ENCODE data around the gene BPIFA3. TPM values are rescaled to one million over a fixed set of nuclear protein-coding genes. Genes with fewer than 3 reads are reported as not detected.

BPIFA3 gene
- total and polyA plus RNA-seq, 7 donors: not detected

GRCh38 chr20:33235696-33236095 is 18.5 kb downstream of the BPIFA3 start, which contains the start of gene BPIFA1:
Gene BPIFA1 (plus strand): TSS chr20:33235996. CDS start chr20:33237712, 1,716 bp downstream.
- H3K36me3 ChIP-seq: no peaks in the 10 kb centered on the region
- 36 to 53% methylated on average over 5 of the region's 5 CpGs for WGBS, 2 donors
- TF ChIP-seq POLR2A (IDR thresholded peaks at IDR 0.05): no peak
- DNase-seq: no peak
- intact Hi-C loops (cut with DNase I): no loop called here
- no peaks in the 10 kb centered on the region for H3K4me1 ChIP-seq
- H3K27me3 ChIP-seq: peaks cover 0 to 19% (median 0%) of the 10 kb centered on the region in 3 donors
- no peak within 1 kb of the TSS for H3K4me3 ChIP-seq
- no peak within 1 kb of the TSS for H3K27ac ChIP-seq
- no peaks in the 10 kb centered on the region for H3K9me3 ChIP-seq

GRCh38 chr20:33236351-33236750 is 19.2 kb downstream of the BPIFA3 start:
- H3K27me3 ChIP-seq: peaks cover 0 to 19% (median 0%) of the 10 kb centered on the region in 3 donors
- H3K27ac ChIP-seq: no peak overlapping the region
- no peaks in the 10 kb centered on the region for H3K9me3 ChIP-seq
- no peaks in the 10 kb centered on the region for H3K36me3 ChIP-seq
- no peak overlapping the region for H3K4me3 ChIP-seq
- no peak for DNase-seq
- intact Hi-C loops (cut with DNase I): no loop called here
- H3K4me1 ChIP-seq: no peaks in the 10 kb centered on the region
- WGBS, 2 donors: 84 to 86% methylated on average over 1 of the region's 1 CpG
- TF ChIP-seq CTCF (IDR thresholded peaks at IDR 0.05) (no peak), EP300 (IDR thresholded peaks at IDR 0.05) (no peak), POLR2A (IDR thresholded peaks at IDR 0.05) (no peak), POLR2AphosphoS5 (IDR thresholded peaks at IDR 0.05) (no peak)

GRCh38 chr20:33237989-33238388 is 20.8 kb downstream of the BPIFA3 start:
- no peaks in the 10 kb centered on the region for H3K4me1 ChIP-seq
- WGBS, 2 donors: 64 to 79% methylated on average over 6 of the region's 6 CpGs
- no peaks in the 10 kb centered on the region for H3K9me3 ChIP-seq
- no peak overlapping the region for H3K4me3 ChIP-seq
- no peak for DNase-seq
- peaks cover 0 to 18% (median 0%) of the 10 kb centered on the region in 3 donors for H3K27me3 ChIP-seq
- TF ChIP-seq POLR2AphosphoS5 (IDR thresholded peaks at IDR 0.05) (no peak), CTCF (IDR thresholded peaks at IDR 0.05) (no peak), EP300 (IDR thresholded peaks at IDR 0.05) (no peak), POLR2A (IDR thresholded peaks at IDR 0.05) (no peak)
- H3K36me3 ChIP-seq: no peaks in the 10 kb centered on the region
- no peak overlapping the region for H3K27ac ChIP-seq
- intact Hi-C loops (cut with DNase I): no loop called here

GRCh38 chr20:33239418-33239817 is 22.3 kb downstream of the BPIFA3 start:
- intact Hi-C loops (cut with DNase I): no loop called here
- no peak for DNase-seq

GRCh38 chr20:33239979-33240736 is 23.0 kb downstream of the BPIFA3 start:
- Histone ChIP-seq H3K27me3 (peaks cover 0 to 9% (median 0%) of the 10 kb centered on the region in 3 donors), H3K9me3 (no peaks in the 10 kb centered on the region), H3K36me3 (no peaks in the 10 kb centered on the region), H3K4me1 (no peaks in the 10 kb centered on the region), H3K4me3 (no peak overlapping the region), H3K27ac (no peak overlapping the region)
- no peak for DNase-seq
- TF ChIP-seq EP300 (IDR thresholded peaks at IDR 0.05): no peak
- TF ChIP-seq POLR2A (IDR thresholded peaks at IDR 0.05): no peak
- TF ChIP-seq CTCF (IDR thresholded peaks at IDR 0.05): no peak
- no peak for TF ChIP-seq POLR2AphosphoS5 (IDR thresholded peaks at IDR 0.05)
- intact Hi-C loops (cut with DNase I): no loop called here
- 63 to 71% methylated on average over 4 of the region's 4 CpGs for WGBS, 2 donors

More at GRCh38 chr20:33239418-33239817, 22.3 kb downstream of the BPIFA3 start:
- Histone ChIP-seq H3K27ac (no peak overlapping the region), H3K36me3 (no peaks in the 10 kb centered on the region), H3K4me1 (no peaks in the 10 kb centered on the region), H3K9me3 (no peaks in the 10 kb centered on the region), H3K4me3 (no peak overlapping the region), H3K27me3 (peaks cover 0 to 11% (median 0%) of the 10 kb centered on the region in 3 donors)
- 10 to 20% methylated on average over 1 of the region's 1 CpG for WGBS, 2 donors
- TF ChIP-seq EP300 (IDR thresholded peaks at IDR 0.05) (no peak), POLR2AphosphoS5 (IDR thresholded peaks at IDR 0.05) (no peak)

Measured in sigmoid colon (tissue), 7 donors.